IMR-90 (cell line): ENCODE results near the gene PFKP. TPM values are rescaled to one million over a fixed set of nuclear protein-coding genes. Genes with fewer than 3 reads are reported as not detected.

Source experiments
- ATAC-seq: fragments of 200-7000 bp; cut with Tn5 transposase; 2 replicates; pipeline ENCODE4 v1.9.1; 2020; ENCODE audit warnings: low read depth, mild to moderate bottlenecking, moderate library complexity
- BruUV-seq: library from RNA; stranded (reverse); fragments of 400-500 nt; replicated peaks from 2 replicates; lab custom pipeline; 2021; lab: Mats Ljungman, UMichigan
- CTCF ChIA-PET: fragments of 300-600 bp; formaldehyde crosslinking; extraction: SDS; loops from one replicate; lab custom pipeline; 2021; ENCODE audit warnings: antibody characterized with exemption; lab: Yijun Ruan, JAX
- POLR2A ChIA-PET: fragments of 300-600 bp; sonication (Branson Sonifier 250); formaldehyde crosslinking; loops from one replicate; lab custom pipeline; 2022; ENCODE audit warnings: antibody characterized with exemption; ENCODE audit not compliant: unreplicated experiment; lab: Charles Lee
- DNase-seq: peaks from one replicate; pipeline ENCODE4 v3.0.0; 2013
- H2AFZ ChIP-seq: replicated peaks from 2 replicates; pipeline ENCODE3; 2013; ENCODE audit warnings: low read length, mild to moderate bottlenecking; ENCODE audit not compliant: poor library complexity
- H2AK5ac ChIP-seq: 2 replicates; pipeline ENCODE4 v1.6.1; 2013; ENCODE audit warnings: low read depth, low read length, inconsistent platforms
- H2AK9ac ChIP-seq: replicated peaks from 2 replicates; pipeline ENCODE3; 2013; ENCODE audit warnings: mild to moderate bottlenecking, low read depth, low read length, moderate library complexity; ENCODE audit not compliant: poor library complexity
- H2BK120ac ChIP-seq: 2 replicates; pipeline ENCODE4 v1.6.1; 2013; ENCODE audit warnings: low read depth, low read length, inconsistent platforms
- H2BK15ac ChIP-seq: 3 replicates; pipeline ENCODE4 v1.6.1; 2013; ENCODE audit warnings: low read depth, low read length, inconsistent platforms
- H2BK20ac ChIP-seq: 2 replicates; pipeline ENCODE4 v1.6.1; 2013; ENCODE audit warnings: low read depth, mild to moderate bottlenecking, inconsistent platforms, low read length, moderate library complexity
- H2BK5ac ChIP-seq: 2 replicates; pipeline ENCODE4 v1.6.1; 2013; ENCODE audit warnings: mild to moderate bottlenecking, low read depth, low read length, inconsistent platforms; ENCODE audit not compliant: poor library complexity, severe bottlenecking
- H3K14ac ChIP-seq: replicated peaks from 2 replicates; pipeline ENCODE4 v1.6.1; 2013; ENCODE audit warnings: low read depth, low read length, inconsistent platforms
- H3K18ac ChIP-seq: 2 replicates; pipeline ENCODE4 v1.6.1; 2013; ENCODE audit warnings: low read depth, low read length, control low read depth
- H3K23ac ChIP-seq: 2 replicates; pipeline ENCODE4 v1.6.1; 2013; ENCODE audit warnings: low read depth, low read length, inconsistent platforms
- H3K27ac ChIP-seq: 2 replicates; pipeline ENCODE4 v1.5.1; 2013; ENCODE audit warnings: mild to moderate bottlenecking, control low read depth, low read length; ENCODE audit not compliant: insufficient read depth
- H3K27me3 ChIP-seq: 2 replicates; pipeline ENCODE4 v1.6.1; 2013; ENCODE audit warnings: low read length; ENCODE audit not compliant: control insufficient read depth, insufficient read depth
- H3K36me3 ChIP-seq: 2 replicates; pipeline ENCODE4 v1.6.1; 2013; ENCODE audit warnings: low read length, mixed read lengths; ENCODE audit not compliant: control insufficient read depth, insufficient read depth
- H3K4ac ChIP-seq: 2 replicates; pipeline ENCODE4 v1.6.1; 2013; ENCODE audit warnings: low read depth, low read length, inconsistent platforms
- H3K4me1 ChIP-seq: 2 replicates; pipeline ENCODE4 v1.6.1; 2013; ENCODE audit warnings: low read length, mixed read lengths; ENCODE audit not compliant: control insufficient read depth, insufficient read depth
- H3K4me2 ChIP-seq: 2 replicates; pipeline ENCODE4 v1.6.1; 2013; ENCODE audit warnings: low read depth, mild to moderate bottlenecking, control low read depth, low read length, moderate library complexity
- H3K4me3 ChIP-seq: 2 replicates; pipeline ENCODE4 v1.5.1; 2013; ENCODE audit warnings: low read depth, mild to moderate bottlenecking, control low read depth, low read length, moderate library complexity; ENCODE audit not compliant: insufficient read depth
- H3K56ac ChIP-seq: 2 replicates; pipeline ENCODE4 v1.6.1; 2013; ENCODE audit warnings: low read length, inconsistent platforms; ENCODE audit not compliant: insufficient read depth; ENCODE audit errors: extremely low read depth
- H3K79me1 ChIP-seq, 2 experiments: 2 replicates each; pipeline ENCODE4 v1.6.1; 2013; ENCODE audit warnings: low read length in 2 of 2, inconsistent platforms in 1 of 2, low read depth in 1 of 2
- H3K9ac ChIP-seq: 2 replicates; pipeline ENCODE4 v1.6.1; 2013; ENCODE audit warnings: low read depth, low read length, control low read depth
- H3K9me1 ChIP-seq: 2 replicates; pipeline ENCODE4 v1.6.1; 2013; ENCODE audit warnings: low read length, inconsistent platforms; ENCODE audit not compliant: insufficient read depth
- H3K9me3 ChIP-seq: 2 replicates; pipeline ENCODE4 v1.6.1; 2013; ENCODE audit warnings: low read length; ENCODE audit not compliant: control insufficient read depth, insufficient read depth
- H4K20me1 ChIP-seq: 2 replicates; pipeline ENCODE4 v1.6.1; 2013; ENCODE audit warnings: low read length, inconsistent platforms; ENCODE audit not compliant: insufficient read depth
- H4K5ac ChIP-seq: 2 replicates; pipeline ENCODE4 v1.6.1; 2013; ENCODE audit warnings: mild to moderate bottlenecking, low read depth, low read length, control low read depth
- H4K8ac ChIP-seq, 2 experiments: 2 replicates each; pipeline ENCODE4 v1.6.1; 2013; ENCODE audit warnings: low read depth in 2 of 2, low read length in 2 of 2, control low read depth in 1 of 2, inconsistent platforms in 1 of 2
- H4K91ac ChIP-seq: 2 replicates; pipeline ENCODE4 v1.6.1; 2013; ENCODE audit warnings: low read depth, low read length, inconsistent platforms; ENCODE audit not compliant: insufficient read depth
- BHLHE40 ChIP-seq: fragments of 150-350 bp; IDR thresholded peaks from 2 replicates; pipeline ENCODE4 v1.6.1; 2016; ENCODE audit warnings: mild to moderate bottlenecking, low read depth, low read length
- CEBPB ChIP-seq: IDR thresholded peaks from 2 replicates; pipeline ENCODE4 v1.6.1; 2012; ENCODE audit warnings: low read depth, low read length, improper control_type of control experiment
- CHD1 ChIP-seq: IDR thresholded peaks from 2 replicates; pipeline ENCODE4 v1.6.1; 2012; ENCODE audit warnings: low read depth, low read length, improper control_type of control experiment
- FOS ChIP-seq: fragments of 150-350 bp; IDR thresholded peaks from 2 replicates; pipeline ENCODE4 v1.6.1; 2016; ENCODE audit warnings: low read depth, low read length
- MAFK ChIP-seq: IDR thresholded peaks from 2 replicates; pipeline ENCODE4 v1.6.1; 2012; ENCODE audit warnings: low read depth, low read length, improper control_type of control experiment
- MAZ ChIP-seq: IDR thresholded peaks from 2 replicates; pipeline ENCODE4 v1.6.1; 2012; ENCODE audit warnings: low read depth, mild to moderate bottlenecking, low read length, improper control_type of control experiment, moderate library complexity, borderline replicate concordance
- MXI1 ChIP-seq: IDR thresholded peaks from 2 replicates; pipeline ENCODE4 v1.6.1; 2012; ENCODE audit warnings: low read depth, mild to moderate bottlenecking, low read length, moderate library complexity, borderline replicate concordance
- NFE2L2 ChIP-seq: fragments of 150-350 bp; IDR thresholded peaks from 2 replicates; pipeline ENCODE4 v1.6.1; 2016; ENCODE audit warnings: low read depth, mild to moderate bottlenecking, low read length
- POLR2A ChIP-seq: IDR thresholded peaks from 2 replicates; pipeline ENCODE4 v1.6.1; 2012; ENCODE audit warnings: mild to moderate bottlenecking, low read depth, low read length
- RFX5 ChIP-seq: IDR thresholded peaks from 2 replicates; pipeline ENCODE4 v1.8.0; 2012; ENCODE audit warnings: low read depth, mild to moderate bottlenecking, low read length, moderate library complexity
- WGBS, 2 experiments: methylation state at CpG; one replicate each; pipeline versions ENCODE4 v1.1.5 to v1.1.7; 2013; ENCODE audit warnings: missing lambda C conversion rate in 2 of 2; ENCODE audit not compliant: insufficient read length in 1 of 2; ENCODE audit errors: extremely low coverage in 2 of 2; 5-methylcytosine and 5-hydroxymethylcytosine counted together
- dilution Hi-C: fragments of 300-500 bp; cut with HindIII; formaldehyde crosslinking; loops from one replicate; pipeline ENCODE4 v1.14.3; 2018; ENCODE audit warnings: low sequenced_read_pairs; ENCODE audit not compliant: unreplicated experiment
- in situ Hi-C: fragments of 300-500 bp; cut with MboI; formaldehyde crosslinking; loops from 3 replicates; pipeline ENCODE4 v1.14.3; 2019; ENCODE audit warnings: low sequenced_read_pairs, inconsistent platforms, mixed read lengths
- intact Hi-C: fragments of 100-400 bp; cut with micrococcal nuclease; formaldehyde crosslinking; loops from 2 replicates; pipeline ENCODE4 v1.10.0; 2022
- polyA plus RNA-seq, 3 experiments: library from polyadenylated mRNA; depleted of rRNA; stranded (reverse); fragments of >200 nt; gene quantifications; 2 replicates each; pipeline ENCODE4 v1.2.3, GENCODE V29; 2012; ENCODE audit warnings: low replicate concordance in 1 of 3
- total RNA-seq: library from RNA; depleted of rRNA; stranded (reverse); fragments of >200 nt; gene quantifications from 2 replicates; pipeline ENCODE4 v1.2.3, GENCODE V29; 2012
- TF ChIP-seq, protein P1 (sequence below): fragments of 150-350 bp; IDR thresholded peaks from 2 replicates; pipeline ENCODE4 v1.6.1; 2016; ENCODE audit warnings: low read depth, mild to moderate bottlenecking, low read length, moderate library complexity, borderline replicate concordance
- TF ChIP-seq, protein P2 (sequence below): conservative IDR thresholded peaks from 2 replicates; pipeline ENCODE4 v1.5.1; 2012; ENCODE audit warnings: mild to moderate bottlenecking, low read depth, low read length, improper control_type of control experiment

The PFKP gene
- total and polyA plus RNA-seq, 2 of the 4 experiments (the other 2 are of a cell fraction): 223 to 294 TPM

- Histone ChIP-seq H3K4me2 (peak overlapping the region; percentile 85), H3K4ac (peak overlapping the region; percentile 52), H2AK5ac (peak overlapping the region; percentile 23; the same call in 1 of the 2 replicates), H4K8ac (peak overlapping the region in 1 of 2 experiments; percentile 64; a peak in 1 of 4 replicates), H2AFZ (peak overlapping the region; percentile 95), H4K5ac (no peak overlapping the region), H3K18ac (no peak overlapping the region), H4K91ac (peak overlapping the region; percentile 38; the same call in 1 of the 2 replicates), H3K4me1 (0 out of 2 replicates have a peak, but pooled peaks cover 1% of the 10 kb centered on the region), H2BK20ac (no peak overlapping the region), H3K27ac (peak overlapping the region; percentile 81), H3K23ac (no peak overlapping the region), H3K79me1 (peaks cover 16 to 43% of the 10 kb centered on the region in 2 experiments), H4K20me1 (peaks cover 8% of the 10 kb centered on the region; the same call in 1 of the 2 replicates), H2BK120ac (peak overlapping the region; percentile 29; the same call in 1 of the 2 replicates), H3K9ac (peak overlapping the region; percentile 85), H2BK5ac (peak overlapping the region; percentile 81), H3K14ac (no peak overlapping the region; the same call in 1 of the 2 replicates), H2AK9ac (peak overlapping the region; percentile 96), H3K4me3 (peak overlapping the region; percentile 96), H3K9me1 (peaks cover 3% of the 10 kb centered on the region; the same call in 1 of the 2 replicates), H3K27me3 (peaks cover 3% of the 10 kb centered on the region), H3K56ac (peak overlapping the region; percentile 79), H3K9me3 (no peaks in the 10 kb centered on the region), H2BK15ac (no peak overlapping the region), H3K36me3 (peaks cover 23% of the 10 kb centered on the region)
- in situ Hi-C loops (no loop called here), dilution Hi-C loops (no loop called here), intact Hi-C loops (no loop called here)
- no TSS peak for BruUV-seq
- TF ChIP-seq CEBPB: no peak
- peak; percentile 34; the same call in 1 of the 2 replicates for TF ChIP-seq MAFK
- 0 out of 2 replicates have a peak, but pooled peaks have one; percentile 24 for TF ChIP-seq FOS
- peak; percentile 79 for TF ChIP-seq NFE2L2
- peak; percentile 81; the same call in 1 of the 2 replicates for TF ChIP-seq MXI1
- TF ChIP-seq RFX5: no peak
- TF ChIP-seq, protein P1, sequence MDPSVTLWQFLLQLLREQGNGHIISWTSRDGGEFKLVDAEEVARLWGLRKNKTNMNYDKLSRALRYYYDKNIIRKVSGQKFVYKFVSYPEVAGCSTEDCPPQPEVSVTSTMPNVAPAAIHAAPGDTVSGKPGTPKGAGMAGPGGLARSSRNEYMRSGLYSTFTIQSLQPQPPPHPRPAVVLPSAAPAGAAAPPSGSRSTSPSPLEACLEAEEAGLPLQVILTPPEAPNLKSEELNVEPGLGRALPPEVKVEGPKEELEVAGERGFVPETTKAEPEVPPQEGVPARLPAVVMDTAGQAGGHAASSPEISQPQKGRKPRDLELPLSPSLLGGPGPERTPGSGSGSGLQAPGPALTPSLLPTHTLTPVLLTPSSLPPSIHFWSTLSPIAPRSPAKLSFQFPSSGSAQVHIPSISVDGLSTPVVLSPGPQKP: no peak
- TF ChIP-seq CHD1: peak; percentile 90; the same call in 1 of the 2 replicates
- TF ChIP-seq POLR2A: peak; percentile 75
- TF ChIP-seq MAZ: no peak
- TF ChIP-seq BHLHE40: peak; percentile 12; the same call in 1 of the 2 replicates
- TF ChIP-seq, protein P2, sequence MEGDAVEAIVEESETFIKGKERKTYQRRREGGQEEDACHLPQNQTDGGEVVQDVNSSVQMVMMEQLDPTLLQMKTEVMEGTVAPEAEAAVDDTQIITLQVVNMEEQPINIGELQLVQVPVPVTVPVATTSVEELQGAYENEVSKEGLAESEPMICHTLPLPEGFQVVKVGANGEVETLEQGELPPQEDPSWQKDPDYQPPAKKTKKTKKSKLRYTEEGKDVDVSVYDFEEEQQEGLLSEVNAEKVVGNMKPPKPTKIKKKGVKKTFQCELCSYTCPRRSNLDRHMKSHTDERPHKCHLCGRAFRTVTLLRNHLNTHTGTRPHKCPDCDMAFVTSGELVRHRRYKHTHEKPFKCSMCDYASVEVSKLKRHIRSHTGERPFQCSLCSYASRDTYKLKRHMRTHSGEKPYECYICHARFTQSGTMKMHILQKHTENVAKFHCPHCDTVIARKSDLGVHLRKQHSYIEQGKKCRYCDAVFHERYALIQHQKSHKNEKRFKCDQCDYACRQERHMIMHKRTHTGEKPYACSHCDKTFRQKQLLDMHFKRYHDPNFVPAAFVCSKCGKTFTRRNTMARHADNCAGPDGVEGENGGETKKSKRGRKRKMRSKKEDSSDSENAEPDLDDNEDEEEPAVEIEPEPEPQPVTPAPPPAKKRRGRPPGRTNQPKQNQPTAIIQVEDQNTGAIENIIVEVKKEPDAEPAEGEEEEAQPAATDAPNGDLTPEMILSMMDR: no peak
- WGBS, 2 experiments: 0% methylated on average over 5 of the region's 21 CpGs; no CpG with 5 or more reads in 1 of the 2 experiments
- CTCF ChIA-PET: no interaction called here
- DNase-seq: peak; percentile 78
- ATAC-seq: peak; percentile 8; the same call in 1 of the 2 replicates
- POLR2A ChIA-PET: interaction anchor here (0.6 kb wide), 1 partner anchor 874 kb away, joined by 4 read pairs; no protein-coding TSS in a partner anchor
These were observed 104.7 kb downstream of the PFKP start for GRCh38 chr10:3172081-3172445.
